A673 (cell line): ENCODE measurements around the gene MRPS25. TPM values are rescaled to one million over a fixed set of nuclear protein-coding genes. Genes with fewer than 3 reads are reported as not detected.

Experiments
- BruUV-seq: library from RNA; stranded (reverse); fragments of 400-500 nt; replicated peaks from 2 replicates; lab custom pipeline; 2021; lab: Mats Ljungman, UMichigan
- CTCF ChIA-PET: fragments of 300-600 bp; sonication (Branson Sonifier 250); formaldehyde crosslinking; loops from one replicate; lab custom pipeline; 2022; ENCODE audit warnings: antibody characterized with exemption; lab: Charles Lee
- POLR2A ChIA-PET: fragments of 300-600 bp; sonication (Branson Sonifier 250); formaldehyde crosslinking; loops from one replicate; lab custom pipeline; 2022; ENCODE audit warnings: antibody characterized with exemption; ENCODE audit not compliant: low non-redundant PET; lab: Charles Lee
- DNase-seq: peaks from one replicate; pipeline ENCODE4 v3.0.0-alpha.2; 2015; ENCODE audit warnings: low spot score
- H3K27ac ChIP-seq: fragments of 200-600 bp; sonication (generic); 2 replicates; pipeline ENCODE4 v1.5.1; 2016; ENCODE audit warnings: mixed run types, low read depth, mild to moderate bottlenecking, mixed read lengths, antibody characterized with exemption, low read length; ENCODE audit not compliant: poor library complexity, severe bottlenecking
- H3K27me3 ChIP-seq: fragments of 200-600 bp; sonication (generic); replicated peaks from 2 replicates; pipeline ENCODE4 v1.6.1; 2017; ENCODE audit warnings: mixed run types, low read depth, mild to moderate bottlenecking, mixed read lengths, antibody characterized with exemption, low read length; ENCODE audit not compliant: insufficient read depth, poor library complexity
- H3K36me3 ChIP-seq: fragments of 200-600 bp; sonication (generic); 2 replicates; pipeline ENCODE4 v1.6.1; 2016; ENCODE audit warnings: mixed run types, mild to moderate bottlenecking, mixed read lengths, antibody characterized with exemption, low read length; ENCODE audit not compliant: insufficient read depth, poor library complexity, severe bottlenecking
- H3K4me1 ChIP-seq: fragments of 200-600 bp; sonication (generic); 2 replicates; pipeline ENCODE4 v1.6.1; 2017; ENCODE audit warnings: mixed run types, mild to moderate bottlenecking, mixed read lengths, antibody characterized with exemption, low read length; ENCODE audit not compliant: insufficient read depth, poor library complexity, severe bottlenecking
- H3K4me3 ChIP-seq: fragments of 200-600 bp; sonication (generic); 2 replicates; pipeline ENCODE4 v1.5.1; 2016; ENCODE audit warnings: low read depth, mixed run types, mild to moderate bottlenecking, mixed read lengths, low read length; ENCODE audit not compliant: poor library complexity, severe bottlenecking
- H3K9me3 ChIP-seq: fragments of 200-600 bp; sonication (generic); 2 replicates; pipeline ENCODE4 v1.6.1; 2016; ENCODE audit warnings: mixed run types, low read depth, mild to moderate bottlenecking, mixed read lengths, antibody characterized with exemption, low read length; ENCODE audit not compliant: poor library complexity, severe bottlenecking
- CTCF ChIP-seq: fragments of 300-800, 200-600 bp; sonication (generic); conservative IDR thresholded peaks from 2 replicates; pipeline ENCODE4 v1.5.1; 2017; ENCODE audit warnings: low read depth, mild to moderate bottlenecking, antibody characterized with exemption, low read length, moderate library complexity, mixed read lengths
- EZH2 ChIP-seq: fragments of 200-600 bp; sonication (generic); IDR thresholded peaks from 2 replicates; pipeline ENCODE4 v1.6.1; 2017; ENCODE audit warnings: borderline replicate concordance, low read depth, mild to moderate bottlenecking, mixed read lengths, antibody characterized with exemption, low read length; ENCODE audit not compliant: poor library complexity, severe bottlenecking
- intact Hi-C: fragments of 100-400 bp; cut with micrococcal nuclease; formaldehyde crosslinking; loops from one replicate; pipeline ENCODE4 v1.10.0; 2022; ENCODE audit not compliant: unreplicated experiment
- total RNA-seq: library from RNA; stranded (reverse); gene quantifications from 2 replicates; pipeline ENCODE4 v1.2.3, GENCODE V29; 2021

Gene MRPS25
- total RNA-seq, 1 experiment from 2014 or later, result 91.3 TPM

- no TSS peak for BruUV-seq
Measured at GRCh38 chr3:15086699-15087098, 21.6 kb upstream of the MRPS25 start.

GRCh38 chr3:15086263-15086662 lies 21.1 kb upstream of the MRPS25 start:
- no peaks in the 10 kb centered on the region for H3K4me1 ChIP-seq

More at GRCh38 chr3:15086699-15087098, 21.6 kb upstream of the MRPS25 start:
- Histone ChIP-seq H3K27me3 (no peaks in the 10 kb centered on the region), H3K4me3 (no peak overlapping the region), H3K4me1 (no peaks in the 10 kb centered on the region), H3K9me3 (no peaks in the 10 kb centered on the region), H3K27ac (no peak overlapping the region), H3K36me3 (peaks cover 69% of the 10 kb centered on the region)
- ChIA-PET POLR2A (no interaction called here), CTCF (no interaction called here)
- intact Hi-C loops, result loop anchor here (1.0 kb wide), 1 partner anchor 23 kb away; no protein-coding TSS in a partner anchor
- no peak for TF ChIP-seq EZH2
- TF ChIP-seq CTCF, result no peak
- no peak for DNase-seq

GRCh38 chr3:15083252-15083651 lies 18.1 kb upstream of the MRPS25 start:
- no peak for DNase-seq
- no peaks in the 10 kb centered on the region for H3K27me3 ChIP-seq
- no peaks in the 10 kb centered on the region for H3K4me1 ChIP-seq
- no peak overlapping the region for H3K27ac ChIP-seq
- TF ChIP-seq EZH2 (no peak), CTCF (no peak)
- BruUV-seq, result no TSS peak
- no peak overlapping the region for H3K4me3 ChIP-seq
- H3K9me3 ChIP-seq, result no peaks in the 10 kb centered on the region
- H3K36me3 ChIP-seq, result peaks cover 67% of the 10 kb centered on the region
- intact Hi-C loops, result no loop called here
- POLR2A ChIA-PET, result no interaction called here
- CTCF ChIA-PET, result no interaction called here

More at GRCh38 chr3:15086263-15086662, 21.1 kb upstream of the MRPS25 start:
- peaks cover 69% of the 10 kb centered on the region for H3K36me3 ChIP-seq
- CTCF ChIA-PET, result interaction anchor here (0.7 kb wide), 1 partner anchor 49 kb away, joined by 3 read pairs; no protein-coding TSS in a partner anchor
- POLR2A ChIA-PET, result interaction anchor here (0.7 kb wide), 1 partner anchor 954 kb away, joined by 3 read pairs; no protein-coding TSS in a partner anchor
- H3K9me3 ChIP-seq, result no peaks in the 10 kb centered on the region
- H3K27me3 ChIP-seq, result no peaks in the 10 kb centered on the region
- TF ChIP-seq CTCF (no peak), EZH2 (no peak)
- no TSS peak for BruUV-seq
- H3K27ac ChIP-seq, result no peak overlapping the region
- no peak overlapping the region for H3K4me3 ChIP-seq
- DNase-seq, result no peak
- intact Hi-C loops, result no loop called here
